BLaER1 (cell line): Measurements from ENCODE around the gene KIAA1210.

Source experiments
- H3K27ac ChIP-seq: shearing (Covaris generic); formaldehyde crosslinking; 2 replicates; pipeline ENCODE4 v1.8.1; 2022
- H3K27me3 ChIP-seq: shearing (Covaris generic); formaldehyde crosslinking; 2 replicates; pipeline ENCODE4 v1.8.1; 2022
- H3K36me3 ChIP-seq: shearing (Covaris generic); formaldehyde crosslinking; 2 replicates; pipeline ENCODE4 v1.8.1; 2022
- H3K4me1 ChIP-seq: shearing (Covaris generic); formaldehyde crosslinking; 2 replicates; pipeline ENCODE4 v1.8.1; 2022
- H3K4me2 ChIP-seq: shearing (Covaris generic); formaldehyde crosslinking; 2 replicates; pipeline ENCODE4 v1.8.1; 2022
- H3K4me3 ChIP-seq: shearing (Covaris generic); formaldehyde crosslinking; 2 replicates; pipeline ENCODE4 v1.8.1; 2022
- H3K9ac ChIP-seq: shearing (Covaris generic); formaldehyde crosslinking; 2 replicates; pipeline ENCODE4 v1.8.1; 2022
- H3K9me3 ChIP-seq: shearing (Covaris generic); formaldehyde crosslinking; 2 replicates; pipeline ENCODE4 v1.8.1; 2022
- H4K20me1 ChIP-seq: shearing (Covaris generic); formaldehyde crosslinking; 2 replicates; pipeline ENCODE4 v1.8.1; 2022
- Cebpa-rat ChIP-seq: shearing (Covaris generic); IDR thresholded peaks from 2 replicates; pipeline ENCODE4 v1.8.1; 2022

The KIAA1210 gene

GRCh38 chrX:119127650-119128049 is at the start of gene KIAA1210:
Gene KIAA1210 (minus strand): TSS chrX:119127812. CDS start chrX:119123642, 4,170 bp downstream.
- H3K9me3 ChIP-seq: no peaks in the 10 kb centered on the region
- no peak for TF ChIP-seq Cebpa-rat
- no peaks in the 10 kb centered on the region for H3K36me3 ChIP-seq
- H3K4me2 ChIP-seq: no peak within 1 kb of the TSS
- H3K9ac ChIP-seq: no peak within 1 kb of the TSS
- H3K4me1 ChIP-seq: no peaks in the 10 kb centered on the region
- H3K27ac ChIP-seq: no peak within 1 kb of the TSS
- H3K4me3 ChIP-seq: no peak within 1 kb of the TSS
- no peaks in the 10 kb centered on the region for H3K27me3 ChIP-seq
- no peaks in the 10 kb centered on the region for H4K20me1 ChIP-seq

GRCh38 chrX:119177278-119177677 is 49.7 kb upstream of the KIAA1210 start:
- Histone ChIP-seq H4K20me1 (no peaks in the 10 kb centered on the region), H3K4me1 (no peaks in the 10 kb centered on the region), H3K36me3 (no peaks in the 10 kb centered on the region), H3K4me2 (no peak overlapping the region), H3K27ac (no peak overlapping the region), H3K4me3 (no peak overlapping the region), H3K27me3 (no peaks in the 10 kb centered on the region), H3K9me3 (no peaks in the 10 kb centered on the region), H3K9ac (no peak overlapping the region)
- TF ChIP-seq Cebpa-rat: no peak

- Histone ChIP-seq H3K4me3 (no peak overlapping the region), H4K20me1 (no peaks in the 10 kb centered on the region), H3K36me3 (no peaks in the 10 kb centered on the region), H3K4me2 (no peak overlapping the region), H3K27ac (no peak overlapping the region), H3K9ac (no peak overlapping the region), H3K4me1 (no peaks in the 10 kb centered on the region), H3K27me3 (no peaks in the 10 kb centered on the region), H3K9me3 (no peaks in the 10 kb centered on the region)
- TF ChIP-seq Cebpa-rat: no peak
Measured at GRCh38 chrX:119174900-119175299, 47.3 kb upstream of the KIAA1210 start.

- no peak overlapping the region for H3K4me3 ChIP-seq
- H3K4me1 ChIP-seq: no peaks in the 10 kb centered on the region
- no peak for TF ChIP-seq Cebpa-rat
- H3K9me3 ChIP-seq: no peaks in the 10 kb centered on the region
- H3K9ac ChIP-seq: no peak overlapping the region
- no peak overlapping the region for H3K4me2 ChIP-seq
- no peaks in the 10 kb centered on the region for H3K36me3 ChIP-seq
- no peaks in the 10 kb centered on the region for H3K27me3 ChIP-seq
- H3K27ac ChIP-seq: no peak overlapping the region
- H4K20me1 ChIP-seq: no peaks in the 10 kb centered on the region
Measured at GRCh38 chrX:119168104-119168503, 40.5 kb upstream of the KIAA1210 start.

GRCh38 chrX:119158226-119158625 is 30.6 kb upstream of the KIAA1210 start:
- TF ChIP-seq Cebpa-rat: no peak
- no peaks in the 10 kb centered on the region for H3K9me3 ChIP-seq
- H3K4me2 ChIP-seq: peak overlapping the region; percentile 26
- H4K20me1 ChIP-seq: no peaks in the 10 kb centered on the region
- no peaks in the 10 kb centered on the region for H3K36me3 ChIP-seq
- no peak overlapping the region for H3K4me3 ChIP-seq
- no peak overlapping the region for H3K27ac ChIP-seq
- H3K9ac ChIP-seq: no peak overlapping the region
- no peaks in the 10 kb centered on the region for H3K27me3 ChIP-seq
- peaks cover 7% of the 10 kb centered on the region for H3K4me1 ChIP-seq

GRCh38 chrX:119156241-119156640 is 28.6 kb upstream of the KIAA1210 start:
- Histone ChIP-seq H3K4me1 (peaks cover 7% of the 10 kb centered on the region), H3K36me3 (no peaks in the 10 kb centered on the region), H3K9ac (no peak overlapping the region), H3K4me3 (no peak overlapping the region), H3K27me3 (no peaks in the 10 kb centered on the region), H4K20me1 (no peaks in the 10 kb centered on the region), H3K27ac (no peak overlapping the region), H3K4me2 (no peak overlapping the region), H3K9me3 (no peaks in the 10 kb centered on the region)
- TF ChIP-seq Cebpa-rat: no peak

- Histone ChIP-seq H3K9me3 (no peaks in the 10 kb centered on the region), H3K4me3 (no peak overlapping the region), H3K9ac (no peak overlapping the region), H3K36me3 (no peaks in the 10 kb centered on the region), H3K27ac (no peak overlapping the region), H3K27me3 (no peaks in the 10 kb centered on the region), H3K4me1 (peaks cover 7% of the 10 kb centered on the region), H4K20me1 (no peaks in the 10 kb centered on the region), H3K4me2 (no peak overlapping the region)
- TF ChIP-seq Cebpa-rat: peak; percentile 95
Measured at GRCh38 chrX:119155416-119156035, 27.9 kb upstream of the KIAA1210 start.

GRCh38 chrX:119151051-119151380 is 23.4 kb upstream of the KIAA1210 start:
- Histone ChIP-seq H3K27me3 (no peaks in the 10 kb centered on the region), H3K9me3 (no peaks in the 10 kb centered on the region), H3K4me3 (no peak overlapping the region), H3K4me1 (no peaks in the 10 kb centered on the region), H4K20me1 (no peaks in the 10 kb centered on the region), H3K36me3 (no peaks in the 10 kb centered on the region), H3K27ac (no peak overlapping the region), H3K4me2 (no peak overlapping the region), H3K9ac (no peak overlapping the region)
- TF ChIP-seq Cebpa-rat: no peak

GRCh38 chrX:119150163-119151050 is 22.8 kb upstream of the KIAA1210 start:
- H3K4me2 ChIP-seq: no peak overlapping the region
- no peaks in the 10 kb centered on the region for H3K27me3 ChIP-seq
- H3K4me1 ChIP-seq: no peaks in the 10 kb centered on the region
- no peaks in the 10 kb centered on the region for H3K36me3 ChIP-seq
- H3K4me3 ChIP-seq: no peak overlapping the region
- no peak overlapping the region for H3K9ac ChIP-seq
- H4K20me1 ChIP-seq: no peaks in the 10 kb centered on the region
- TF ChIP-seq Cebpa-rat: no peak
- no peaks in the 10 kb centered on the region for H3K9me3 ChIP-seq
- H3K27ac ChIP-seq: no peak overlapping the region

- no peaks in the 10 kb centered on the region for H4K20me1 ChIP-seq
- H3K27ac ChIP-seq: no peak overlapping the region
- H3K9ac ChIP-seq: no peak overlapping the region
- no peak overlapping the region for H3K4me2 ChIP-seq
- no peak for TF ChIP-seq Cebpa-rat
- no peaks in the 10 kb centered on the region for H3K36me3 ChIP-seq
- H3K4me1 ChIP-seq: no peaks in the 10 kb centered on the region
- H3K9me3 ChIP-seq: no peaks in the 10 kb centered on the region
- no peaks in the 10 kb centered on the region for H3K27me3 ChIP-seq
- H3K4me3 ChIP-seq: no peak overlapping the region
Measured at GRCh38 chrX:119147486-119147885, 19.9 kb upstream of the KIAA1210 start.
